NT2/D1 (cell line): Measurements from ENCODE around the gene SPTBN5.

ENCODE experiments used
- SUZ12 ChIP-seq: IDR thresholded peaks from 2 replicates; pipeline ENCODE4 v1.6.1; 2011; ENCODE audit not compliant: insufficient read length, insufficient read depth; ENCODE audit errors: extremely low read depth
- YY1 ChIP-seq: IDR thresholded peaks from 2 replicates; pipeline ENCODE4 v1.6.1; 2011; ENCODE audit not compliant: insufficient read length, insufficient read depth
- ZNF274 ChIP-seq: IDR thresholded peaks from 2 replicates; pipeline ENCODE4 v1.6.1; 2011; ENCODE audit warnings: mild to moderate bottlenecking, low read depth, low read length

DNA sequence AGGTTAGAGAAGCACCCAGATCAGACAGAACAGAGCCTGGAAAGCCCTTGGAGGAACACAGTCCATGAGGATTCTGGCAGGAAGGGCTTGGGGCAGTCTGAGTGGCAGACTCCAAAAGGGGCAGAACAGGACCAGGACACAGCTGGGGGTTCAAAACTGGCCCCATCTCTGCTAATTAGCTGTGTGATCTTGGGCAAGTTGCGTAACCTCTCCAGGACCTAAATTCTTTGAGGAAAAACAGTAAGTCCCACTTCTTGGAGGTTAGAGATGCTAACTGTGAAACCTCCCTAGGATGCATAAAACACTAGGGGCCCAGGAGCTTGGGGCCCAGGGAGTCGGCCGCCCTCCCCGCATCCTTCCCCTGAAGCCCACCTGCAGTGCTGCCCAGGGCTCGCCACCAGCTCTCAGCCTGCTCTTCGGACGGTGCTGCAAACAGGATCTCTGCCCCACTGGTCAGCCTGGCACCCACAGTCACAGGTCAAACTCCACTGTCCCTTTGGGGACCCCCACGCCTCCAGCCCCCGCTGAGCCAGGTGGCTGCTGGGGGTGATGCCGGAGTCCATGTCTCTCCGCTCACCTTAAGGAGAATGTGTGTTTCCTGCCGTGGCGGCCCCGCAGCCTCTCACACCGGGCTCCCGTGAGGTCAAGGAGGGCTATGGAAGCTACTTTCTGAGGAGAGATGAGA is 43.2 kb downstream of the SPTBN5 start:
- TF ChIP-seq YY1, result no peak
- no peak for TF ChIP-seq ZNF274
- no peak for TF ChIP-seq SUZ12
